Subcutaneous adipose tissue (tissue), 4 donors: ENCODE measurements around the gene ATG7. TPM values are rescaled to one million over a fixed set of nuclear protein-coding genes. Genes with fewer than 3 reads are reported as not detected.

ENCODE experiments used
- CTCF ChIP-seq: fragments of 450-650 bp; IDR thresholded peaks from one replicate; pipeline ENCODE4 v1.5.1; 2016; ENCODE audit warnings: low read depth, mild to moderate bottlenecking, control low read depth, antibody characterized with exemption, moderate library complexity
- total RNA-seq, 4 donors: library from RNA; depleted of rRNA; stranded (reverse); fragments of >200 nt; gene quantifications; one replicate each; pipeline ENCODE4 v1.1.0, GENCODE V29; 2016

The ATG7 gene
- total RNA-seq, 4 donors from 2014 or later: 55.0 to 130 (median 87.5) TPM

DNA sequence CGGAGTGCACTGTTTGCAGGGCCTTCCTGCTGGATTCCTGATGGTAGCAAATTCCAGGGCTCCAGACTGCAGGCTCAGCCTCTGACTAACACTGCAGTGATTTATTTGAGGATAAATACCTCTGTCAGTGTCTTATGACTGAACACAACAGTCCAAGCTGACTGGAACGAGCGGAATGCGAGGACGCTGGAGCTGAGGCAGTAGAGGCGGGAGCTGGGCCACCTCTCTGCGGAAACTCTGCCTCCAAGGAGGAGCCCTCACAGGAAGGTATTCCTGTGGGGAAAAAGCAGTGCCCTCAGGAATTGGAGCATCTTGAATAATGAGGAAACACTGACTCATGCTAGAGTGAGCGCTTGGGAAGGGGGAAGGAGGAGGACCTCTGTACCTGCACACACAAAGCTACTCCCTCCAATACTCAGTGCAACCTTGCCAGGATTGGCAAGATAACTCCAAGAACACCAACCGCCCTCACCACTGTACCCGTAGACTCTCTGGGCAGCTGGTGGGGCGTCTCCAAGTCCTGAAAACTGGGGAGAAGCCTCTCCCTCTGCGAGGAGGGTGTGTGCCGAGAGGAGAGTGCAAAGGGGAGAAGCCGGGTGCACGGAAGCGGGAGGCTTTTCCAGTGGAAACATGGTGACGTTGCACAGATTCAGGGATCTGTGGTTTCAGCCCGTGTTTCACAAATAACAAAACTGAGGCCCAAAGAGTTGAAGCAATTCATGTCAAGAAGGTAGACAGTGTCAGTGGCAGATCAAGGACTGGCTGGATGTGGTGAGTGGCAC lies 328.5 kb downstream of the ATG7 start:
- no peak for TF ChIP-seq CTCF

DNA sequence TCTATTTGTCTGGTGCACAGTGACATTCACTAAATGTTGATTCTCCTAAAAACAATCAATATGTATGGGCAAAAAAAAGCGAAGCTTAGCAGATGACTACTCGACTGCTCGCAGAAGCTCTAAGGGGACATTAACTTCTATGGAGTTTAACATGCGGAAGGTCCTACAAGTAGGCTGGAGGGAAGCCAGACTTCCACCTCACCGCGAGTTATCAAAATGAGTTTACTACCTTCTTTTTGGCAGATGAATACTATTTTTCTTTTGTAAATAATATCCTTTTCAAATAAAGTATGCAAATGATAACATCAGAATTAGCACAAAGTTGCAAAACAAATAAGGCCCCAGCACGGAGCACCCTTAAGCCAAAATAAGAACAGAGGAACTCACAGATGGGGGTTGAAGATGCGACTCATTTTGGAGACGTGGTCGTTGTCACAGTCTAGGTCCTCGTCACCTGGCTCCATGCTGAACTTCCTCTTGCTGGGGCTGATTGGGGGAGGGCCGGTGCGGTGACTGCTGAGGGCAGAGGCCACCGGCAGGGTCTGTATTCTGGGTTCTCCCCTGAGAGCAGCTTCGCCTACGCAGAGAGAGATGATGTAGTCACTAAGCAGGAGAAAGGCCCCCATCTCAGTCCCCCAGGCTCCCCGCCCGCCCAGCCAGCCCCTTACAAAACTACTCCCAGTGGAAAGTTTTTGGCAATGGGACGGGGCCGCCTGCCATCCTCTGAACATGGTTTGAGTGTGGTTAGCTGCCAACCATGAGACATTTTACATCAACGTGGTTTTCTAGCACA lies 329.4 kb downstream of the ATG7 start:
- no peak for TF ChIP-seq CTCF

GRCh38 chr3:11602239-11602840 lies 330.1 kb downstream of the ATG7 start:
- no peak for TF ChIP-seq CTCF

- no peak for TF ChIP-seq CTCF
Observed at GRCh38 chr3:11602886-11603527, 330.8 kb downstream of the ATG7 start.

DNA sequence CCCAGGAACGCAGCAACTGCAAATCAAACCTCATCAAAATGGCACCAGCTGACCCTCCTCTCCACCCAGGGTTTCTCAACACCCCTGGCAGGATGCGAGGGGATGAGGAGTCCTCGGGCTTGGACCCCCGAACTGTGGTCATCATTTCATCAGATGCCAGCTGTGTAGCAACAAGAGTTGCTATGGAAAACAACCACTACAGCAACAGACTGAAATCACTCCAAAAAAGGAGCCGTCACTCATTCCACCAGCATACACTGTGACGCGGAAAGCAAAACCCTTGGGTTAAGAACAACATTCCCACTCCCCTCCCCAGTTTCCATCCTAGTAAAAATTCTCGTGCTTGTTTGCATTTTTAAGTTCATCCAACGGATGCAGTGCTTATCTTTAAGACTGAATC lies 331.4 kb downstream of the ATG7 start:
- no peak for TF ChIP-seq CTCF

DNA sequence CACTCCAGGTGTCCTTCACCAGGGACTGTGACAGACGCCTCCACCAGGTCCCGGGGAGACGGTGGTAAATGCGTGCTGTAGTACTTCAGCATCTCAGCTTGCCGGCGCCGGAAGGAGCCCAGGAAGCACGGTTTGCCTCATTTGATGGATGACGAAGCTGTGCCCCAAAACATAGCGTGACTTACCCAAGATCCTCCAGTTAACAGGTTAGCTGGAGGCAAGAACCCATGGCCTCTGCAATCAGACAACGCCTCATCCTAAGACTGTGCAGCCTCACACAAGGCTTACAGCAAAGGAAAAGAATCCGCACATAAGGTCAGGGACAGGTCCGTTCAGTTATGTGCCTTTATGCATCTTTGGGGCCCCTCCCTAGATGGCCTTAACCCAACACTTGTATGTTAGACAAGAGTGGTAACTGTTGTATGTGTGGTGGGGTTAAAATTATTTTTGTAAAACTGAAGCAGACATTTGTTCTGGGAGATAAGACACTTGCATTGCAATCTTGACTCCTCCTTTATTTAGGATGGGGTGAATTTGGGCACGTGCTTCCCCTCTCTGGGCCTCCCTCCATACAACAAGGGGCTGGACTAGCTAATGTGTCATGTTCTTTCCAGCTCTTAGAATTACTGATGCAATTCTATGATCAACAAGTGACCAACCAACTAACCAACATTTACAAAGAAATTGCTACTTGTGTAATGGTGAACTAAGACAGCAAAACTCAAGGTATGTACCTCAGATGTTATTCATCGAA lies 332.1 kb downstream of the ATG7 start:
- no peak for TF ChIP-seq CTCF
